Mesodermal cell (in vitro differentiated cells): ENCODE results near the gene USP7.
"Not testable (repeated sequence)": the region's sequence is repeated elsewhere in the genome, so short reads cannot be mapped to it uniquely, and the experiment has no call there.

Source experiments
- H3K27ac ChIP-seq: 2 replicates; pipeline ENCODE4 v1.7.0; 2013; ENCODE audit warnings: mild to moderate bottlenecking, low read depth, low read length, moderate library complexity; ENCODE audit not compliant: severe bottlenecking
- H3K36me3 ChIP-seq: 2 replicates; pipeline ENCODE4 v1.7.1; 2013; ENCODE audit warnings: mild to moderate bottlenecking, low read length, moderate library complexity; ENCODE audit not compliant: control insufficient read depth, insufficient read depth
- H3K4me1 ChIP-seq: one replicate; pipeline ENCODE4 v1.7.1; 2013; ENCODE audit warnings: mild to moderate bottlenecking, low read length; ENCODE audit not compliant: insufficient read depth, control insufficient read depth, poor library complexity, severe bottlenecking
- H3K4me3 ChIP-seq: 2 replicates; pipeline ENCODE4 v1.7.0; 2013; ENCODE audit warnings: low read length, control low read depth, mild to moderate bottlenecking; ENCODE audit not compliant: insufficient read depth, poor library complexity, severe bottlenecking; ENCODE audit errors: extremely low read depth
- H3K9me3 ChIP-seq: 2 replicates; pipeline ENCODE4 v1.7.1; 2013; ENCODE audit warnings: mild to moderate bottlenecking, low read length, moderate library complexity; ENCODE audit not compliant: control insufficient read depth
- WGBS, 2 experiments: methylation state at CpG; one replicate each; pipeline ENCODE4 v1.1.5; 2013; ENCODE audit warnings: missing lambda C conversion rate in 2 of 2; ENCODE audit not compliant: insufficient coverage in 2 of 2; 5-methylcytosine and 5-hydroxymethylcytosine counted together

The USP7 gene

DNA sequence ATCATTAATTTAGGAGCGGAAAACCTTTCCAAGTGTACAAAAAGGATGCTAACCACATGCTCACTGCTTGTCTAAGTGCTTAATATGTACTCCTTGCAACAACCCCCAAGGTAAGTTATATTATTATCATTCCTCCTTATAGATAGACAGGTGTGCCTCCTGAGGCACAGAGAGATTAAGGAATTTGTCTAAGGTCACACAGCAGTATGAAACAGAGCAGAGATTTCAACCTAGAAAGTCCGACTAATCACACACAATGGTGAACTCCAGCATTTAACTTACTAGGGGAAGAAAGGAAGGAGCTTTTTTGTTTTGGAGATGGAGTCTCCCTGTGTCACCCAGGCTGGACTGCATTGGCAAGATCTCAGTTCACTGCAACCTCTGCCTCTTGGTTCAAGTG is 37.0 kb upstream of the USP7 start:
- H3K4me3 ChIP-seq, result no peak overlapping the region
- no peaks in the 10 kb centered on the region for H3K36me3 ChIP-seq
- WGBS, 2 experiments, result 100% methylated on average over 1 of the region's 2 CpGs; no CpG with 5 or more reads in 1 of the 2 experiments
- no peak overlapping the region for H3K27ac ChIP-seq
- no peaks in the 10 kb centered on the region for H3K4me1 ChIP-seq
- no peaks in the 10 kb centered on the region for H3K9me3 ChIP-seq

DNA sequence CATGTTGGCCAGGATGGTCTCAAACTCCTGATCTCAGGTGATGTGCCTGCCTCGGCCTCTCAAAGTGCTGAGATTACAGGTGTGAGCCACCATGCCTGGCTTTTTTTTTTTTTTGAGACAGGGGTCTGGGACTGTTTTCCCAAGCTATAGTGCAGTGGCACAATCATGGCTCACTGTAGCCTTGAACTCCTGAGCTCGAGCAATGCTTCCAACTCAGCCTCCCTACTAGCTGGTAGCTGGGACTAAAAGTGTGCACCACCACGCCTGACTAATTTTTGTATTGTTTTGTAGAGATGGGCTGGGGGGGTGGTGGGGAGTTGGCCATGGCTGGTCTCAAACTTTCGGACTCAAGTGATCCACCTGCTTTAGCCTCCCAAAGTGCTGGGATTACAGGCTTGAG is 36.1 kb upstream of the USP7 start:
- no peaks in the 10 kb centered on the region for H3K36me3 ChIP-seq
- H3K4me1 ChIP-seq, result no peaks in the 10 kb centered on the region
- H3K4me3 ChIP-seq, result no peak overlapping the region
- 86 to 89% methylated on average over 2 to 3 of the region's 4 CpGs for WGBS, 2 experiments
- H3K27ac ChIP-seq, result no peak overlapping the region
- no peaks in the 10 kb centered on the region for H3K9me3 ChIP-seq

DNA sequence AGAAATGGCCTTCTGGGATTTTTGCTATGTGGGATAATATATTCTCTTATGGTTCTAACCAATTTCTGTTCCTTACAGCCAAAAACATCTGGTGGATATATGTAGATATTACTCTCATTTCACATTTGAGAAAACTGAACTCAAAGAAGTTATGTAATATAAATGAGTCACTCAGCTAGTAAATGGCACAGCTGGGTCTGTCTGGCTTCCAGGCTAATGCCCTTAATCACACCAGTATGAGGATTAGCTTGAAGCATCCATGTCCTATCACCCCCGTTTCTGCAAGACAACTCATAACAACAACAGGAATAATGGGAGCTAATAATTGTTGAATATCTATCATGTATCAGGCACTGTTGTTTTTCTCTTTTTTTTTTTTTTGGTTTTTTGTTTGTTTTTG is 34.4 kb upstream of the USP7 start:
- Histone ChIP-seq H3K27ac (no peak overlapping the region), H3K36me3 (no peaks in the 10 kb centered on the region), H3K4me1 (no peaks in the 10 kb centered on the region), H3K4me3 (no peak overlapping the region), H3K9me3 (no peaks in the 10 kb centered on the region)
- WGBS, 2 experiments, result no CpG with 5 or more reads among the region's 1 CpG

DNA sequence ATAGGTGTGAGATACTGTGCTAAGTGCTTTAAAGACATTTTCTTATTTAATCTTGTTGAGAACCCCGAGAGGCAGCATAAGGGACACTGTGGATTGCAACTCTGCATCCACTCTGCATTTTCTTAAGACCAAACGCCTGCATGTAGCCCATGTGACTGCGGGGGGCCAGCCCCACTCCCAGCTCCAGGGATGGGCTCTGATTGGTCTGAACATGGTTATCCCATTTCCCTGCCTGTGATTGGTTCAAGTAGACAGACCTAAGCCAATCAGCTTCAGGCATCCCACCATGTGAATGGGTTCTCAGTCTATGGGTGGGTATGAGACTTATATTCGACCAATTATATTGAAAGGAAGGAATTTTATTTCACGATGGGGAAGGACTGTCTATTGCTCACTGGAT is 33.2 kb upstream of the USP7 start:
- Histone ChIP-seq H3K4me1 (no peaks in the 10 kb centered on the region), H3K36me3 (no peaks in the 10 kb centered on the region), H3K27ac (no peak overlapping the region), H3K4me3 (no peak overlapping the region), H3K9me3 (no peaks in the 10 kb centered on the region)
- WGBS, 2 experiments, result 74 to 77% methylated on average over 3 of the region's 5 CpGs

DNA sequence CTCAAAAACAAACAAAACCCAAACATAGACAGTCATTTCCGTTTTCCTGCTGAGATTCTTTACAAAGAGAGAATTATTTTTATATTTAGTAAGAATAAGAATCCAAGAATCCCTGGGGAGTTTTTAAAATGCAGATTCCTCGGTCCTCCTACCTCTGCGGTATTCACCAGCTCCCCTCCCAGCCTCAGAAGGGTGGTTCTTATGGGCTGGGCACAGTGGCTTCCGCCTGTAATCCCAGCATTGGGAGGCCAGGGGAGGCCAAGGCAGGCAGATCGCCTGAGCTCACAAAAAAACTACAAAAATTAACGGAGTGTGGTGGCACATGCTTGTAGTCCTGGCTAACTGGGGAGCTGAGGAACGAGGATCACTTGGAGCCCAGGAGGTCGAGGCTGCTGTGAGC is 26.7 kb upstream of the USP7 start:
- Histone ChIP-seq H3K36me3 (no peaks in the 10 kb centered on the region), H3K27ac (no peak overlapping the region), H3K4me3 (no peak overlapping the region), H3K9me3 (no peaks in the 10 kb centered on the region), H3K4me1 (no peaks in the 10 kb centered on the region)
- WGBS, 2 experiments, result 51% methylated on average over 3 of the region's 8 CpGs; no CpG with 5 or more reads in 1 of the 2 experiments

DNA sequence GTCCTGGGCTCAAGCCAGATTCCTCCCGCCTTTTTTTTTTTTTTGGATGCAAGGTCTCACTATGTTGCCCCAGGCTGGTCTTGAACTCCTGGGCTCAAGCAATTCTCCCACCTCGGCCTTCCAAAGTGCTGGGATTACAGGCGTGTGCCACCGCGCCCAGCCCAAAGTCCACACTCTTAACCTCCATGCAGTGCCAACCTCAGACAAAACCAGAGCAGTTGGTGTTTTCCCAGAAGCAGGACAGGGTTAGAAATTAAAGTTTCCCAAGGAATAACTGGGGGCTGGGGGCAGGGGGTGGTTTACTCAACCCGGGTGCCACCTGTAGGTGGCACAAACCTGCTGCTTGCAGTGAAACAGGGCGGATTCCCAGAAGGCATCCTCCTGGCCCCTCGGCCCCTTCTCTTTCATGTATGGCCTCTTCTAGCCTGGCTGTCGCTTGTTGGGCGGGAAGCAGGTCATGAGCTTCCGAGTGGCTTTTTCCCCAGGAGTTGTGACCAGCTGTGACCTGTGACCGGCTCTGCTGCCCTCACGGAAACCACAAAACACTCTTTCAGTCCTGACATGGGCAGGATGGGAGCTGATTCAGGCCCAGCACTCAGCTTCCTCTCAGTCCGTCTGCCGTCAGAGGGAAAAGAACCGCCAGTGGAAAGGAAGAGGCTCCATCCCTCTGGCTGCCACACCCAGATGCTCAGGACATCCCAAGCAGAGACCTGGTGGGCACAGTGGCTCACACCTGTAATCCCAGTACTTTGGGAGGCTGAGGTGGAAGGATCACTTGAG is 25.6 kb upstream of the USP7 start:
- Histone ChIP-seq H3K36me3 (no peaks in the 10 kb centered on the region), H3K9me3 (no peaks in the 10 kb centered on the region), H3K4me3 (no peak overlapping the region), H3K27ac (no peak overlapping the region), H3K4me1 (no peaks in the 10 kb centered on the region)
- WGBS, 2 experiments, result 81 to 86% methylated on average over 6 to 10 of the region's 16 CpGs

DNA sequence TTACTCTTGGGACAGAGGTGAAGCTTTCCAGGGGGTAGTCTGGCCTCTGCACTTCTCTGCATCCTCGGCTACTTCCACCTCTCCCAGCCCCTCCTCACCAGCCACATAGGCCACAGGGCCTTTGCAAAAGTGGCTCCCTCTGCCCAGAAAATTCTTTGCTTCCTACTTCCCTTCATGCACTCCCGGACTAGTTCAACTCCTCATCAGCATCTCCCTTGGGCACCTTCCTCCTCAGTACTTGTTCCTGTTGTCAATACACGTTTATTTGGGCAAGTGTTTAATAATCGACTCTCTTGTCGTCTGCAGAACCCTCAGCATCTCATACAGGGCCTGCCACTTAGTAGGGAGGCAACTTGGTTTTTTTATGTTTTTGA is 23.1 kb upstream of the USP7 start:
- no peaks in the 10 kb centered on the region for H3K4me1 ChIP-seq
- no peaks in the 10 kb centered on the region for H3K9me3 ChIP-seq
- H3K27ac ChIP-seq, result no peak overlapping the region
- H3K36me3 ChIP-seq, result no peaks in the 10 kb centered on the region
- no peak overlapping the region for H3K4me3 ChIP-seq
- WGBS, 2 experiments, result 87 to 91% methylated on average over 2 to 4 of the region's 5 CpGs

DNA sequence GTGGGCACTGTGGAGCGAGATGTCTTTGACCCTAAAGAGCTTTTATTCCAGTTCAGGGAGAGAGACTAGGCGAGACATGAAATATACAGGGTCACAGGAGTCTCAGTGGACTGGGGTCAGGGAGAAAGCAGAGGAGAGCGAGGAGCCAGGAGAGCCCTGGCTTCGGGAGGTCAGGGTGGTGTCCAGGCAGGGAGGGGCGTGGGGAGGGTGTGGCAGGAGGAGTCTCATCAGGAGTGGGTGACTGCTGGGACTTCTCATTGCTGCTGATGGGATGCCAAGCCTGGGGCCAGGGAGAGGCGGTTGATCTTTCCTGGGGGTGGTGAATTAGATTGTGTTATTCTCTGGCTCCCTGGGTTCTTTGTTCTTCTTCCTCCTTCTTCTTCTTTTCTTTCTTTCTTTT is 22.4 kb upstream of the USP7 start:
- Histone ChIP-seq H3K4me3 (no peak overlapping the region), H3K36me3 (no peaks in the 10 kb centered on the region), H3K9me3 (no peaks in the 10 kb centered on the region), H3K27ac (no peak overlapping the region), H3K4me1 (no peaks in the 10 kb centered on the region)
- WGBS, 2 experiments, result 100% methylated on average over 2 of the region's 6 CpGs; no CpG with 5 or more reads in 1 of the 2 experiments

DNA sequence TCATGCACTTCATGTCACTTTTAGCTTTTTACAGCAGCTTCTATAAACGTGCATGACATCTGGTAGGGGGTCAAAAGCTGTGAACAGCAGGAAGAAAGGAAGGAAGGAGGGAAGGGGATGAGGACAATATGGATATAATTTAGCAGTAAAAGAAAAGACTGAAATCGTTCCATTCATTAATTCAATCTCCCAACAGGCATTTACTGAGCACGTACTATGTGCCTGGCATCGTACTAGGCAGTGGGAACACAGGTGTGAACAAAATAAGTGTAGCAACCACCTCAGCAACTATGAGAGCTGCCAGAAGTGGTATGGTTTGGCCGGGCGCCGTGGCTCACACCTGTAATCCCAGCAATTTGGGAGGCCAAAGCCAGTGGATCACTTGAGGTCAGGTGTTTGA is 19.1 kb upstream of the USP7 start:
- H3K27ac ChIP-seq, result no peak overlapping the region
- H3K4me1 ChIP-seq, result no peaks in the 10 kb centered on the region
- no peak overlapping the region for H3K4me3 ChIP-seq
- 91 to 93% methylated on average over 5 to 6 of the region's 7 CpGs for WGBS, 2 experiments
- H3K36me3 ChIP-seq, result no peaks in the 10 kb centered on the region
- H3K9me3 ChIP-seq, result no peaks in the 10 kb centered on the region

DNA sequence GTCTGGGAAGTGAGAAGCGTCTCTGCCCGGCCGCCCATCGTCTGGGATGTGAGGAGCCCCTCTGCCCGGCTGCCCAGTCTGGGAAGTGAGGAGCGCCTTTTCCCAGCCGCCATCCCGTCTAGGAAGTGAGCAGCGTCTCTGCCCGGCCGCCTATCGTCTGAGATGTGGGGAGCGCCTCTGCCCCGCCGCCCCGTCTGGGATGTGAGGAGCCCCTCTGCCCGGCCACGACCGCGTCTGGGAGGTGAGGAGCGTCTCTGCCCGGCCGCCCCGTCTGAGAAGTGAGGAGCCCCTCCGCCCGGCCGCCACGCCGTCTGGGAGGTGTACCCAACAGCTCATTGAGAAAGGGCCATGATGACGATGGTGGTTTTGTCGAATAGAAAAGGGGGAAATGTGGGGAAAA is 18.2 kb upstream of the USP7 start:
- H3K36me3 ChIP-seq, result not testable (repeated sequence)
- WGBS, 2 experiments, result 95 to 98% methylated on average over 28 to 31 of the region's 31 CpGs

DNA sequence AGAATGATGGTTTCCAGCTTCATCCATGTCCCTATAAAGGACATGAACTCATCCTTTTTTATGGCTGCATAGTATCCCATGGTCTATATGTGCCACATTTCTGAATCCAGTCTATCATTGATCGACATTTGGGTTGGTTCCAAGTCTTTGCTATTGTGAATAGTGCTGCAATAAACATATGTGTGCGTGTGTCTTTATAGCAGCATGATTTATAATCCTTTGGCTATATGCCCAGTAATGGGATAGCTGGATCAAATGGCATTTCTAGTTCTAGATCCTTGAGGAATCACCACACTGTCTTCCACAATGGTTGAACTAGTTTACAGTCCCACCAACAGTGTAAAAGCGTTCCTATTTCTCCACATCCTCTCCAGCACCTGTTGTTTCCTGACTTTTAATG is 12.5 kb upstream of the USP7 start:
- H3K9me3 ChIP-seq, H3K4me1 ChIP-seq, H3K36me3 ChIP-seq, H3K27ac ChIP-seq, H3K4me3 ChIP-seq: not testable (repeated sequence)
- WGBS, 2 experiments, result 83 to 100% methylated on average over 1 to 2 of the region's 3 CpGs

More for the DNA sequence above, 18.2 kb upstream of the USP7 start:
- not testable (repeated sequence) for H3K4me3 ChIP-seq, H3K9me3 ChIP-seq, H3K4me1 ChIP-seq, H3K27ac ChIP-seq
